CD4-positive, alpha-beta T cell treated with Interleukin-15 for 1 hour (primary cell): Measurements from ENCODE around the gene SLC35G2.
"Not testable (repeated sequence)": the region's sequence is repeated elsewhere in the genome, so short reads cannot be mapped to it uniquely, and the experiment has no call there.

Experiments used
- DNase-seq: peaks from one replicate; pipeline ENCODE4 v3.0.0-alpha.2; 2020

The SLC35G2 gene

GRCh38 chr3:136891934-136892855 lies 73.3 kb downstream of the SLC35G2 start:
- DNase-seq: no peak

- DNase-seq: no peak
These were observed 75.0 kb downstream of the SLC35G2 start for GRCh38 chr3:136893848-136894443.

- not testable (repeated sequence) for DNase-seq
These were observed 78.2 kb downstream of the SLC35G2 start for GRCh38 chr3:136897171-136897570.

- no peak for DNase-seq
These were observed 79.6 kb downstream of the SLC35G2 start for GRCh38 chr3:136898549-136898948.

- DNase-seq: no peak
These were observed 80.0 kb downstream of the SLC35G2 start for GRCh38 chr3:136898954-136899353.

- no peak for DNase-seq
These were observed 80.8 kb downstream of the SLC35G2 start for GRCh38 chr3:136899622-136900158.

GRCh38 chr3:136900694-136901093 lies 81.8 kb downstream of the SLC35G2 start:
- not testable (repeated sequence) for DNase-seq

GRCh38 chr3:136901391-136901790 lies 82.5 kb downstream of the SLC35G2 start:
- DNase-seq: no peak

GRCh38 chr3:136902530-136902929 lies 83.6 kb downstream of the SLC35G2 start:
- not testable (repeated sequence) for DNase-seq

GRCh38 chr3:136903899-136904298 lies 85.0 kb downstream of the SLC35G2 start:
- DNase-seq: no peak

GRCh38 chr3:136904746-136905145 lies 85.8 kb downstream of the SLC35G2 start:
- DNase-seq: no peak
